GM13977 (cell line): ENCODE results near the gene DNASE1L1.
"Not testable (repeated sequence)": the region's sequence is repeated elsewhere in the genome, so short reads cannot be mapped to it uniquely, and the experiment has no call there.

Experiments
- DNase-seq: peaks from one replicate; pipeline ENCODE4 v3.0.0; 2012; ENCODE audit warnings: low spot score
- in situ Hi-C: fragments of 300-500 bp; cut with MboI; formaldehyde crosslinking; loops from one replicate; pipeline ENCODE4 v1.12.0; 2022; ENCODE audit warnings: low sequenced_read_pairs, low pct_unique_long_range_greater_than_20kb, mixed read lengths, inconsistent platforms; ENCODE audit not compliant: unreplicated experiment
- TF ChIP-seq, protein P1 (sequence below): IDR thresholded peaks from 2 replicates; pipeline ENCODE4 v1.5.1; 2012; ENCODE audit warnings: mild to moderate bottlenecking, control low read depth; ENCODE audit not compliant: insufficient read depth; ENCODE audit errors: extremely low read depth, missing control alignments

Gene DNASE1L1

GRCh38 chrX:154388094-154388493 lies 21.0 kb downstream of the DNASE1L1 start:
- DNase-seq, in situ Hi-C loops: not testable (repeated sequence)

DNA sequence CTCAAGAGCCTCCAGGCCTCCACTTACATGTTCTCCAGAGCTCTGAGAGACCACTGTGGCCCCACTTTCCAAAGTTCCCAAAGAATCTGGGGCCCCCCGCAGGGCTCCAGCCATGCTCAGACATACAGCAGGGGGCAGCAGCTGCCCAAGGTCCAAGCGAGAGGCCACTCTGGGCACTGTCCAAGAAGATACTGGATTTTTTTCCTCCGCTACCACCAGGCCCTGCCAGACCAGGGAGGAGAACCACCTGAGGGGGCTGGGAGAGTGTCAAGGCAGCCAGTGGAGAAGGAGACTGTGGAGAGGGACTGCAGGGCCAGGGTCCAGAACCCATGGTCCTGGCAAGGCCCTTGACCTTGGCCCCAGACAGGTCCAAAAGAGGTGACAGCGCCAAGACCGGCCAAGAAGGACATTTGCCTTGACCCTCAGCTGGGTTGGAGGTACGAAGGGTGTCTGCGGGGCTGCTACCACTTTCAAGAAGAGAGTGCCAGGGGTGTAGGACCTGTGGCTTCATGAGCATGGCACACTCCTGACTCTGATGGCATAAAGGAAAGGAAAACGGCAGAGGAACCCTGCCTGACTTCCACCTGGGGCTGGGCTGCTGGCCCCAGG lies 24.7 kb downstream of the DNASE1L1 start:
- TF ChIP-seq, protein P1, sequence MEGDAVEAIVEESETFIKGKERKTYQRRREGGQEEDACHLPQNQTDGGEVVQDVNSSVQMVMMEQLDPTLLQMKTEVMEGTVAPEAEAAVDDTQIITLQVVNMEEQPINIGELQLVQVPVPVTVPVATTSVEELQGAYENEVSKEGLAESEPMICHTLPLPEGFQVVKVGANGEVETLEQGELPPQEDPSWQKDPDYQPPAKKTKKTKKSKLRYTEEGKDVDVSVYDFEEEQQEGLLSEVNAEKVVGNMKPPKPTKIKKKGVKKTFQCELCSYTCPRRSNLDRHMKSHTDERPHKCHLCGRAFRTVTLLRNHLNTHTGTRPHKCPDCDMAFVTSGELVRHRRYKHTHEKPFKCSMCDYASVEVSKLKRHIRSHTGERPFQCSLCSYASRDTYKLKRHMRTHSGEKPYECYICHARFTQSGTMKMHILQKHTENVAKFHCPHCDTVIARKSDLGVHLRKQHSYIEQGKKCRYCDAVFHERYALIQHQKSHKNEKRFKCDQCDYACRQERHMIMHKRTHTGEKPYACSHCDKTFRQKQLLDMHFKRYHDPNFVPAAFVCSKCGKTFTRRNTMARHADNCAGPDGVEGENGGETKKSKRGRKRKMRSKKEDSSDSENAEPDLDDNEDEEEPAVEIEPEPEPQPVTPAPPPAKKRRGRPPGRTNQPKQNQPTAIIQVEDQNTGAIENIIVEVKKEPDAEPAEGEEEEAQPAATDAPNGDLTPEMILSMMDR = peak; percentile 15
- in situ Hi-C loops = no loop called here
- DNase-seq = no peak

DNA sequence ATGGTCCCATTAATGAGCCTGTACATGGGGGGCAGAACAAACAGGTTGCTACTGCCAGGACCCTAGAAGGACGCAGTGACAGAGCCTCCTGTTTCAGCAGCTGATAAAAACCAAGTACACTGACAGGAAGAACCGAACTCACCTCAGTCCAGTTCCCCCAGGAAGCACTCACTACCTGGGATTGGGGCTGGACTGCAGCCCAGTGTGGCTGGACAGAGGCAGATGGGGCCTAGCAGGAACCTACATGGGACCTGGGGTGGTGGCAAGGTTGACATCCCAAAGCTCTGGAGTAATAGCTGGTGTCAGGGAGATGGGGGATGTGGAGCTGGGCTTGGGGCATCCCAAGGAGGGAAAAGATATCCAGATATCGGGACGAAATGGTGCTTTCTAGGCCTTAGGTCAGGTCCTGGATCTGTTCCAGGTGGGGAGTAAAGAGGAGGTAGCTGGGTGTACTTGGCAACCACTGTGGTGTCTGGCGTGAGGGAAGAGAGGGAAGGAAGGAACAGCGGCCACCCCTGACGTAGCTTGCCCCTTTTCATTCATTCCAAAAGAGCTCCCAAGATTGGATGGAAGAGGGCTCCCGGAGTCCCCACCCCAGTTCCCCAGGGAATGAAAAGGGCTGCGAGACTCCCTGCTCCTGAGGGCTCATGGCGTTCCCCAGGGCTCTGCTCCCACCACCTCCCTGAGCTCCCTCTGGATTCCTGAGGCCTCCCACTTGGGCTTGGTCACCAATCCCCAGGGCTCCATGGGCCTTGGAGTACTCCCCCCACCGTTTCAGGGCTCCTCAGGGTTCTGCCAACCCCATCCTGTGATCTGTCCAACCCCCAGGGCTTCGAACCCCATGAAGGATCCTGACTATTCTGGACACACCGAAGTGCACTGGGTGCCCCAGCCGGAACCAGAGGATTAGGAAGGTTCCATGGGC lies 25.4 kb downstream of the DNASE1L1 start:
- in situ Hi-C loops = no loop called here
- DNase-seq = no peak
- TF ChIP-seq, protein P1 = no peak

DNA sequence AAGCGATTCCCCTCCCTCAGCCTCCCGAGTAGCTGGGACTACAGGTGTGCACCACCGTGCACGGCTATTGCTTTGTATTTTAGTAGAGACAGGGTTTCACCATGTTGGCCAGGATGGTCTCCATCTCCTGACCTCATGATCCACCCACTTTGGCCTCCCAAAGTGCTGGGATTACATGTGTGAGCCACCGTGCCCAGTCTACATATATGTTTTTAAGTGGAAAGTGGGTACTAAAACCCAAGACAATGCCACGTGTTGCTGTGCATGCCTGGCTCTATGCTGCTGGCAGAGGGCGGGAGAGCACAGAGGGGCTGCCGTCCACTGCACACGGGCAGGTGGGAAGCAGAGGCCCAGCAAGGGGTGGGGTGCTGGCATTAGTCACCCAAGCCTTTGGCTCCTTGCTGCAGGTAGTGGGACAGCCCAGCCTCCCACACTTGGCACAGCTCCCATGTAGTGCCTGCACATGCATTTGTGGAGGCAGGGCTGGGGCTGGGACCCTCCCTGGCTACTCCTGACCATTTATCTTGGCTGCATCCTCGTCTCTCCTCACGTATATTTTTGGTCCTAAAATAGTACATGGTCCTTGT lies 26.5 kb downstream of the DNASE1L1 start:
- in situ Hi-C loops = no loop called here
- TF ChIP-seq, protein P1 = no peak
- no peak for DNase-seq

DNA sequence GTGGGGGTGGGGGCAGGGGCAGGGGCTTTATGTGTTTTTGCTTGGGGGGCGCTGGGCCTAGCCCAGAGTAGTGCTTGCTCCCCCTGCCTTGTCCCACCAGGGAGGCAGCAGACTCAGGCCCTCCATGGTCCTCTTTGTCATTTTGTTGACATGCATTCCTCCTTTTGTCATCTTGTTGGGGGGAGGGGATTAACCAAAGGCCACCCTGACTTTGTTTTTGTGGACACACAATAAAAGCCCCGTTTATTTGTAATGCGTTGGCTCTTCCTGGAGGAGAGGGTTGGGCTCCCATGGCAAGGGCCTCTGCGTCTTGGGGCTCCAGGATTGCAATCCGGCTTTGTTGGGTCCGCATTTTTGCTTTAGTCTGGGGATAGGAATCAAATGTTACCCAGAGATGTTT lies 27.8 kb downstream of the DNASE1L1 start:
- TF ChIP-seq, protein P1 = no peak
- in situ Hi-C loops = no loop called here
- DNase-seq = no peak

DNA sequence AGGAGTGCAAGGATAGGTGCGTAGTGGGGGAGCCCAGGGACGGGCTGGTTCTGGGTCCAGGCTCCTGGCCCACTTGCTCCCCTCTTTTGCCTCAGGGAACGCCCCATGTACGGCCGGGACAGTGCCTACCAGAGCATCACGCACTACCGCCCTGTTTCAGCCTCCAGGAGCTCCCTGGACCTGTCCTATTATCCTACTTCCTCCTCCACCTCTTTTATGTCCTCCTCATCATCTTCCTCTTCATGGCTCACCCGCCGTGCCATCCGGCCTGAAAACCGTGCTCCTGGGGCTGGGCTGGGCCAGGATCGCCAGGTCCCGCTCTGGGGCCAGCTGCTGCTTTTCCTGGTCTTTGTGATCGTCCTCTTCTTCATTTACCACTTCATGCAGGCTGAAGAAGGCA lies 28.3 kb downstream of the DNASE1L1 start:
- in situ Hi-C loops = no loop called here
- TF ChIP-seq, protein P1 = no peak
- DNase-seq = no peak

GRCh38 chrX:154380153-154380552 lies 28.9 kb downstream of the DNASE1L1 start:
- in situ Hi-C loops = no loop called here
- TF ChIP-seq, protein P1 = no peak
- DNase-seq = no peak
